HG03045 (cell line): ENCODE measurements around the gene ANKUB1.

Experiments
- ATAC-seq: cut with Tn5 transposase; IDR thresholded peaks from one replicate; pipeline ENCODE4 v1.9.1; 2021; ENCODE audit warnings: mild to moderate bottlenecking, moderate library complexity; ENCODE audit not compliant: unreplicated experiment

The ANKUB1 gene

DNA sequence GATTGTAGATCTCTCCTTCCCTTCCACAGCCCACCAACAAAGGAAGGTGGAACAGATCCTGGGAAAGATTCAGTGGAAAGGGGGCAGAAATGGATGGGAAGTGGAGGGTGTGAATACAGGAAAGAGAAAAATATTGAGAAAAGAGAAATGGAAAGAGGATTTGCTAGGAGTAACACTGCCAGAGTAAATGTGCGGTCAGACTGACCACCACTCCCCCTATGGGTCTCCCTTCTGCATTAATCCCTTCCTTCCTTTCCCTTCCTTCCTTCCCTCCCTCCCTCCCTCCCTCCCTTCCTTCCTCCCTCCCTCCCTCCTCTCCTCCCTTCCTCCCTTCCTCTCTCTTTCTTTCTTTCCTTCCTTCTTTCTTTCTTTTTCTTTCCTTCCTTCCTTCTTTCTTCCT, 28.1 kb downstream of the ANKUB1 start:
- no peak for ATAC-seq

DNA sequence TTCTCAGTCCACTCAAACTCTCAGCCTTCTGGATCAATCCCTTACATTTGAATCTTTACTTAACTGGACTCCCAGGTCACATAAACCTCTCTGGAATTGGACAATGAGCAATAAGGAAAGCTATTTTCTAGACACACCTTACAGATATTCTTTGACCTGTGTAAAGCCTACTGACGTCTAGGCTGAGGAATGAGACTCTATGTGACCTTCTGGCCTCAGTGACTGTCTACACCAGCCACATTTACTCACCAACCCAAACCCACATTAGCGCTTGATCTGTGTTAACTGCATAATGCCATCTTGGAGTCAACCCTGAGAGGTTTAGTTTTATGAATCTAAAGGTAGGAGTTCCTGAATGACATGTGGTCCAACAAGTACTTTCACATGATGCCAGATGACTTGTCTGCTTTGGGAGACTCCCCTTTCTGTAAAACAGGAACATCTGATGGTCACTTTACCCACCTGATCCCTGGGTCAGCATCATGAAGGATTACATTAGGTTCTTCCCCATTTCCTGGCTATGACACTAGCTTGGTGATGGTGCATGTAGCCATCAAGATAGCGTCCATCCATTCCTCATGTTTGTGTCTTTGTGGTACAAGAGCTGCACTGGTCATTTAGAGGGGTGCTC, 28.7 kb downstream of the ANKUB1 start:
- ATAC-seq = no peak

GRCh38 chr3:149753717-149754116, 38.6 kb downstream of the ANKUB1 start:
- no peak for ATAC-seq

GRCh38 chr3:149752788-149753136, 39.6 kb downstream of the ANKUB1 start:
- no peak for ATAC-seq

- peak; percentile 100 for ATAC-seq
These were observed 40.1 kb downstream of the ANKUB1 start, which contains the start of gene COMMD2 for GRCh38 chr3:149752051-149752787. Gene COMMD2, minus strand, starts transcription at chr3:149752489. Its CDS starts 45 bp downstream, at chr3:149752444.

DNA sequence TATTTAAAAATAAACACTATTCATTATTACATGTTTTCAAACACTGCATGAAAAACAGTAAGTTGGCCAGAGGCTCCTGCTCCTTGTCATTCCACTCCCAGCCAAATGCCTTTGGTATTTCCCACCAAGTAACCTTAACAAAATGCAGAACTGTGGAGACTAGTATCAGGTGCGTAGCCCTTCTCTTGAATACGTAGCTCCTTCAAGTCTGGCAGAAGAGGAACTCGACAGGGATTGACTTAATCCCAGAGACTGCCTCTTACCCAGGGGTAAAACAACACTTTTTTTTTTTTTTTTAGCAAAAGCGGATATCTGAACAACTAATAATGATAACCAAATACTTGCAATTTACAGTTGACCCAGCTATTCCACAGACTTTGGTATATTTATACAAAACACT, 40.8 kb downstream of the ANKUB1 start:
- no peak for ATAC-seq

- no peak for ATAC-seq
These were observed 47.7 kb downstream of the ANKUB1 start for GRCh38 chr3:149744606-149745005.

- no peak for ATAC-seq
These were observed 48.2 kb downstream of the ANKUB1 start for GRCh38 chr3:149744151-149744550.

GRCh38 chr3:149739396-149739795, 53.0 kb downstream of the ANKUB1 start:
- ATAC-seq = no peak

DNA sequence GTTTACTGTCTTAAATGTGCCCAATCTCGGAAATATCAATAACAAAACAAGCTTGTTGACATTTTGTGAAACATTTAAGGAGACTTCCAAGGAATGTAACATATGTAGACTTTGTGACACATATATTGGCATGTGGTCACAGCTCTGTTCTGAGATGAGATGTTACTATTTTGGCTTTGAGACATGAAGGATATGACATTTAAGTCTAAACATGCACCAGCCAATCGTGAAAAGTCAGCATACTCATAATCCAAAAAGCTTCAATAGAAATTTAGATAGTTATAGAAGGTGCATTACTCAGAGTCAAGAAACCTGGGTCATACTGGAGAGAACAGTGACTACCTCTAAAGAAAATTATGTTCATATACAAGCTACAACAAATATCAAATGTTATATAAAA, 53.5 kb downstream of the ANKUB1 start:
- no peak for ATAC-seq

- no peak for ATAC-seq
These were observed 55.5 kb downstream of the ANKUB1 start for GRCh38 chr3:149736953-149737205.

DNA sequence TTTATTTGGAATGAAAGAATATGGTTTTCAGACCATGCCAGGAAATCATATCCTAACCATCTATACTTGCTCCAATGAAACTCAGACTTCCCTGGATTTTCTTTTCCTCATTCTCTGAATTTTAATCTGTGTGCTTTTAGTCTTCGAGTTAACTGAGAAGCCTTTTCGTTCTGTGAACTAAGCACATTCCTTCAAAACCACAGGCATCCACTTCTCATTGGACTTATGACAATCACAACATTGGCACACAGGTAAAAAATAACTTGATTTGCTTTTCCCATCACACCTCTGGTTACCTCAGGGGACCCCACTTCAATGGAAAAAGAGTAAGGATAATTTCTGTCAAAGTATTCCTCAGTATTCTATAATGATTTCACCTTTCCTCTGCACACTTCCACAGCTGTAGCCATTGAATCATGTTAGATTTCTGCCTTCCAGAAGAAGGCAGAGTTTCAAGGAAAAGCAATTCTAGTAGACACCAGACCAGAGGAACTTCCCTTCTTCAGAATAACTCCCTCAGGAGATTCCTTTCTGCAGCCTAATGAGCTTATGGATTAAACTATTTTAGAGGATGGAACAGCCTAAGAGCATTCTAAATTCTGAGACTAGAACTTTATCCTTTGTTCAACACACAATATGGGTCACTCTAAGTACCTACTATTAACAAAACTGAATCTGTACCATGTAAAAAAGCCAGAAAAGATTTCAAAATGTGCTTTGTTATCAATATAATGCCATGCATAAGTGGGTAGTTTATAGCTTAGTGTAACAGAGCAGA, 56.0 kb downstream of the ANKUB1 start:
- ATAC-seq = no peak

GRCh38 chr3:149732234-149732633, 60.1 kb downstream of the ANKUB1 start:
- no peak for ATAC-seq

- ATAC-seq = no peak
These were observed 64.7 kb downstream of the ANKUB1 start for GRCh38 chr3:149727656-149728055.

DNA sequence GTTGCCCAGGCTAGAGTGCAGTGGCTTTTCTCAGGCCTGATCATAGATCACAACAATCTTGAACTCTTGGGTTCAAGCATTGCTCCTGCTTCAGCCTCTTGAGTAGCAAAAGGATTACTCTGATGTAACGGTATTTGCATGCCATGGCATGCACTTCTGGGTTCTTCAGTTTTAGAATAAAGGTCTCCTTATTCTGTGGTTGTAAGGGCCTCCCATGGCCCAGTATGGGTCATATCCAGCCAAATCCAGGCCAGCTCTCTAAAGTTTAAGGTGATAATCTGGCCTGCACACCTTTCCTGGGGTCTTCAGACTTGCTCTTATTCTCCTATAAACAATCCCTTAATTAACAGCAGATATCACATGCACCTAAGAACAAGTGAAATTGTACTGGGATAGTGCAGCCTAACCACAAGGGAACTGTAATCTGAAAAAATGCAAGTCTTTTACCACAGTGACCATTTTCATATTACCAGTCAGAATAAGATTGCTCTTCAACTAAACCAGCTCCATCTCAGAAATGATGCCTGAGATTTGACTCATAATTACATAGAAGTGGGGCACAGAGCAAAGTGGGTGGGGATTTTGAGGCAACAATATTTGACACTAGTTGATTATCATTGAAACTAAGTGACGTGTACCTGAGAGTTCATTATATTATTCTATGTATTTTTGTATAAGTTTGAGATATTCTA, 65.5 kb downstream of the ANKUB1 start:
- ATAC-seq = peak; percentile 57

- no peak for ATAC-seq
These were observed 68.6 kb downstream of the ANKUB1 start for GRCh38 chr3:149723781-149724180.

GRCh38 chr3:149720918-149721317, 71.4 kb downstream of the ANKUB1 start:
- no peak for ATAC-seq

DNA sequence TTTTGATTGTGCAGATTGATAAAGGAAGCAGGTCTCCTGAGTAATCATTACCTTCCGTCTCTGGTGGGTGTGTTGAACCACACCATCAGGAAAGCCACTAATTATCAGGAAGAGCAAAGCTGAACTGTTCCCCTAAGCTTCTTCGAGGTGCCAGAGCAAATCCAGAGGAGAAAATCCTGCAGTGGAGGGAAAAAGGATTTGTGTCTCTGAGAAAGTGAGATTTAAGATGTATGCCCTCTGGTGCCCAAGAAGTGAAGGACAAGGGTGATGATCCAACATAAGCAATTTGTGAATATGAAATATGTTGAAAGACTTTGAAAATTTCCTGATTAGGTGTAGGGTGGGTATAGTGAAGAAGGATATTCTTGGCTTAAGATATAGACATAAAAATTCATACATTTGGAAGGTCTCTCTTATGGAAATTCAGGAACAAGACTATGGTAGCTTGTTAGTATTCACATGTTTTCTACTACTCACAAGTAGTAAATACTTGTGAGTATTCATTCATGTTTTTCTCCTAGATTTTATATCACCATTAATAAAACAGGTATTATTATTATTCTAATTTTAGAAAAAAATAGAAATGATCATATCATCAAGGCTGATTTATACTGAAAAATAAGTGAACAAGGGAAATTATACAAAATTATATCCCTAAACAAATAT, 74.8 kb downstream of the ANKUB1 start:
- ATAC-seq = no peak

- no peak for ATAC-seq
These were observed 75.4 kb downstream of the ANKUB1 start for GRCh38 chr3:149716984-149717383.

DNA sequence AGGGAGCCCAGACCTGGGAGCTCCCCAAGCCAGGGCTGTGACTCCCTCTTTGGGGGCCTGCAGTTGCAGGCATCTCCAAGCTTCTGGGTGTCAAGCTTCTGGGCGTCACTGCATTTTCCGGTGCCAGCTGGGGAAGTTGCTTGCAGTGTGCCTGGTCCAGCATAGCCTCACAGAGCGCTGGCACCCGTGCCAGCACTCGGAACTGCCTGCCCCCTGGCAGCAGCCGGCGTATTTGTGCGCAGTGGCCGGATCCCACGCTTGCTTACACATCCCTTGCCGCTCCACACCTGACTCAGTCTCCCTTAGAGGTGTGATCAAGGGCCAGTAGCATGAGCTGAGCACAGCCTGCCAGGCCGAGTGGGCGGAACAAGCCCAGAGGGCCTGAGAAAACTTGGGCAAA, 77.1 kb downstream of the ANKUB1 start:
- no peak for ATAC-seq
